KG1 (cell line): ENCODE results near the gene TTC28.
A peak's percentile ranks its signal among the peaks of the same experiment; 100 is the strongest.
"Not testable (repeated sequence)": the region's sequence is repeated elsewhere in the genome, so short reads cannot be mapped to it uniquely, and the experiment has no call there.

Source experiments
- DNase-seq: peaks from one replicate; lab custom pipeline; 2025; lab: John Stamatoyannopoulos, UW

Gene TTC28

DNA sequence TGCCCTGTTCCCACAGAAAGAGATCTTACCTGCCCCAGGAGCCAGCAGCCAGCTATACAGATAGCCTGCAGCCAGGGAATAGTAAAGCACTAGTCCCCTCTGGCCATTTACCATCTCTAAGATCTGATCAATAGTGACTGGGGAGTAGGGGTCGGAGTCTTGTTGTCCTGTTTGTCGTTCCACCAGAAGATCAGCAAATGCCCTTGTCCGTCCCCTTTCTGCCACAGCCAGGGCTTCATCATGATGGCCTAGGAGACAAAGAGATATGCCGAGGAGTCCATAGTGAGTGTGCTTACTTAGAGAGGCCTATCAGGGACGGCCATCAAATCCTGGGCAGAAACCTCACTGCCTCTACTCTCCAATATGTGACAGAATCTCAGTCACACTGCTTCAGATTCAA, 583.5 kb downstream of the TTC28 start:
- DNase-seq, result no peak

DNA sequence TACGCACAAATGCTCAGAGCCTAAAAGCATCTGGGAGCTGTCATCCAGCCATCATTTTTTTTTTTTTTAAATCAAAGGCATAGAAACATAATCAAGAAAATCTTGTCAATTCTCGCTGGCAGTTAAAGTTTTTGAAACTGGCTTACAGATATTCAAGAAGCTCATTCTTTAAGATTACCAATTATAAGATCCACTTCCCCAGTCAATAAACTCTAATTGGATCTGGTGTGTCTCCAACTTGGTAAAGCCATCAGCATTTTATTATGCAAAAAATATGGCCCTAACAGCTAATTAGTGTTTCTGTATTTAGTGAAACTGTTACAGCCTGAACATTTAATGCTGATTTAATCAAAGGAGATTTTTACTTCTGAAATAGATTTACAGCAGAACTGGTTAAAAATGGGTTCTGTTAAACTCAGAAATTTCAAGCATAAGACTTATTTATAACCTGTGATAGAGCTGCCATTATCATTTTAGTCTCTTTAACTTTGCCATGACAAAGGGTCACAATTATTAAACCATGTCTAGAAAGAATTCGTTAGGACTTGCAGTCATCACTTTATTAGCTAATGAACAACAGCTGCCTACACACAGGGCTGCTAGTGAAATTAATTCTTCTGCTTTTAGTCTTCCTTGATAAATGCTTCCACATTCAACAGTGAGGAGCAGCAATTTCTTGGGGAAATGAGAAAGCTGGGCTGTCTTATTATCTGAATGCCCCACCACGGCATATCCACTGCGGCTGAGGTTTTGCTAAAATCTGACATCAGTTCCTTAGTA, 584.1 kb downstream of the TTC28 start:
- DNase-seq, result no peak

DNA sequence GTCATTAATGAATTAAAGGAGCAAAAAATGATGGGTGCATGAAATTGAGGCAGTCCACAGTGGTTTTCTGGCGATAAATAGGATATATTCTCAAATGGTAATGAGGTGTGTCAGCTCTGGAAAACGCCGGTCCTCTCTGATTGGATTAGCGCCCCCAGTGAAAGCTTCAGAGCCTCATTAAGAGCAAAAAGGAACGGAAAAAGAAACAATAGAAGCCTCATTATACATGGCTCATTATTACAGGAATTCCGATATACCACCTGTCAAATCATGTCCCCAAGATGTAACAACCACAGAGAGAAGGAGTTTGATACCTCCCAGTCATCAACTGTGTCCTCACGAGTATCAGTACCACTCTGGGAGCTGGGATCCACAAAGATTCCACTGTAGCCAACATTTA, 584.9 kb downstream of the TTC28 start:
- no peak for DNase-seq

DNA sequence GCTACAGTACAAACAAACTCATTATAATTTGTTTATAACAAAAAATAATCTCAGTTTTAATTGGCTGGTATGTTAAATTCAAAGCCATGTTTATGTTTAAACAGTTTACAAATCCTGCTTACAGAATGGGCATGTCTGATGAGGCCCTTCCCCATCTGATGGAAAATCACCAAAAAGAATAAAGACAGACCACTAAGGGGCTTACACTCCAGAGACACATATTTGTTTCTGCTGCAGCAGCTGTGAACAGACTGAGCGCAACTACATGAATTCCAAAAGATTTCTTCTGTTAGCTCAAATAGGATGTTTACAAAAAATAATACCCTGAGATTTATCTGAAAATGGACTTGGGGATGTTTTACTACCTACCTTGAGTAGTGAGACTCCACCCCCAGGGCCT, 585.9 kb downstream of the TTC28 start:
- no peak for DNase-seq

DNA sequence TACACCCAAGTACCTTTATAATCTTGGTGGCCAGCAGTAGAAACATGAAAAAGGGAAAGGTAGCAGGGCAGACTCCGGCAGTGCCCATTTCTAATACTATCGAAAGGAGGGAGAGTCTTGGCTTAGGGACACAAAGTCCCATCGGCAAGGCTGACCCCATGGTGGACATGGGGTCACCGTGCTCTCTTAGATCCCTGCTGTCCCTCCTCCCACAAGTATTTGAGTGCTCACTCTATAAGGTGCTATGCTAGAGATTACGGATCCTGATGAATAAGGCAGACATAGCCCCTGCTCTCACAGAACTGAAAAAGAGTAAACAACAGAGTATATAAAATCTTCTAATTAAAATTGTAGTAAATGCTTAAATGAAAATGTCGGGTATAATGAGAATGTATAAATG, 588.2 kb downstream of the TTC28 start:
- no peak for DNase-seq

DNA sequence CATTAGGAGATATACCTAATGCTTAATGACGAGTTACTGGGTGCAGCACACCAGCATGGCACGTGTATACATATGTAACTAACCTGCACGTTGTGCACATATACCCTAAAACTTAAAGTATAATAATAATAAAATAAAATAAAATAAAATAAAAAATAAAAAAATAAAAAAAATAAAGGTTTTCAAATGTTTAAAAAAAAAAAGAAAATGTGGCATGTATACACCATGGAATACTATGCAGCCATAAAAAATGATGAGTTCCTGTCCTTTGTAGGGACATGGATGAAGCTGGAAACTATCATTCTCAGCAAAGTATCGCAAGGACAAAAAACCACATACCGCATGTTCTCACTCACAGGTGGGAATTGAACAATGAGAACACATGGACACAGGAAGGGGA, 590.1 kb downstream of the TTC28 start:
- not testable (repeated sequence) for DNase-seq

DNA sequence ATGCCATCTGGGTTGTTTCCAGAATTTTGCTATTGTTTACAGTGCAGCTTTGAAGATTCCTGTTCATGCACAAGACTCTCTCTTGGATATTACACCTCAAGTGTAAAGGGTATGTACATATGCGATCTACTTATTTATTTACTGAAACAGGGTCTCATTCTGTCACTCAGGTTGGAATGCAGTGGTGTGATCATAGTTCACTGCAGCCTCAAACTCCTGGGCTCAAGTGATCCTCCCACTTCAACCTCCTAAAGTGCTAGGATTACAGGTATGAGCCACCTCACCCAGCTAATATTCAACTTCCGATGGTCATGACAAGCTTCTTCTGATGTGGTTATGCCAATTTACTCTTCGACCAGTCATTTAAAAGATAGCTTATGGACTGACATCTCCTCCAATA, 602.5 kb downstream of the TTC28 start:
- no peak for DNase-seq

DNA sequence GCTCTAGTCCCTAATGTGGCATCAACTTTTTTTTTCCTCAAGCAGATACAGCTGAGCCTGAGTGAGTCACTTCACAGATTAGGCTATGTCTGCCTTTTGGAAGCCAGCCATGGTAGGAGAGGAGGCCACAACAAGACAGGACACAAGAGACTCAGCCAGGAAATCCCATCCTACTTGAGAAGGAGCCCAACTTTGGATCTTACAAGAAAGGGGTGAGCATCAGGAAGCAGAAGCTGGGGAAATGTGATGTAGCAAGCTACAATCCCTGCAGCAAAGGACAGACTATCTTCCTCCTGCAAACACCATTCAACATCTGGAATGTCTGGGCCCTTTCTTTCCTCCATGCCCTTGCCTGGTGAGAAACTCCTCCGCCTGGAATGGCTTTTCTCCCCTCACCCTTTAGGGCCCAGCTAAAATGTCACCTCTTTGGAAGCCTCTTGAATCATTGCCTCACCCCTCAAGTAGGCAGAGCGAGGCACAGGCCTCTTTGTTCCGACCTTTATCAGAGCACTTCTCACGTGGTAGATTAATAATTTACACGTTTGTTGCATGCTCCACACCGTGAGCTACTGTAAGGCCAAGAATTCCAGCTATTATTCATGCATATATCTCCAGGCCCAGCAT, 604.2 kb downstream of the TTC28 start:
- no peak for DNase-seq

DNA sequence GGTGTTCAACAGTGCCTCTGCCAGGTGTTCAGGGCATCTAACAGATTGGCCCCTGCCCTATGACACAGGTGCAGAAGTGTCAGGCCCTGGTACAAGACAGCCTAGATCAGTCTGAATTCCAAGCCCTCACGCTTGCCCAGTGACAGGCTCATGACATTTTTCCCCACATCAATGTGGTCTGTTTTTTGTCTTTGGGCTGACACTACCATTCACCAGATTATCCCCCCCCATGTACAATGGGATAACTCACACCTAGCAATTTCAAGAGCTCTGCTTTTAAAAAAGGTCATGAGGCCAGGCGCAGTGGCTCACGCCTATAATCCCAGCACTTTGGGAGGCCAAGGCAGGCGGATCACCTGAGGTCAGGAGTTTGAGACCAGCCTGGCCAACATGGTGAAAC, 605.1 kb downstream of the TTC28 start:
- DNase-seq, result no peak

DNA sequence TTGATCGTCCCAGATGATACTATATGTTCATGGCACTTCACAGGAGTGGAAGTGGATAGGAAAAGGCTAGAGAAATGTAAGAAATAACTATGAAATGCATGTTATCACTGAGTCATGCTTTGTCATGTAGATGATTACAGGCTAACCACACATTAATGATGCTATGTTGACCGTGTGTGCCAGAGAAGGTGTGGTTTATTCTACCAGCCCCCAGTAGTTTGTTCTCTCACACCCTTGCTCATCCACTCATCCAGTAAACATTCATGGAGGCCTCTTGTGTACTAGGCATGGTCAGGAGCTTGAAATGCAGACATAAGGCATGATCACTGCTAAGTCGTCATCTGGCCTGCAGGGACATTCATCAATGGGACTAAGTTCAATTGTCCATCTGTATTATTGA, 607.6 kb downstream of the TTC28 start:
- DNase-seq, result no peak

DNA sequence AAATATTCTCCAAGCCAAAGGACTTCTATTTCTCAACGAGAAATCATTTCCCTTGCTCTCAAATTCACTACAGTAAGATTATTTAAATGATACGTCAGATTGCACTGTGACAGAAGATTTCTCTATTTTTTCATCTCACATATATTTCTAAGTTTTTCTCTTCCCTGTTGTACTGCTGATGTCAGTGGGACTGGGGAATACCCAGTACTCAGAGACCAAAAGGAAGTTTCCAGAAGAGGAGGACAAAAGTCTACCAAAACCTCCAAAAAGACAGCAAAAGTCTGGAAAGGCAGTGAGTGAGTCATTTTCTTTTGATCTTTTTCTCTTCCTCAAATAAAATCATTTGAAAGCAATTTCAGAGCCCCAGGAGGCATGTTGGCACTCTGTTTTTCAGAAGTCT, 610.8 kb downstream of the TTC28 start:
- DNase-seq, result no peak

DNA sequence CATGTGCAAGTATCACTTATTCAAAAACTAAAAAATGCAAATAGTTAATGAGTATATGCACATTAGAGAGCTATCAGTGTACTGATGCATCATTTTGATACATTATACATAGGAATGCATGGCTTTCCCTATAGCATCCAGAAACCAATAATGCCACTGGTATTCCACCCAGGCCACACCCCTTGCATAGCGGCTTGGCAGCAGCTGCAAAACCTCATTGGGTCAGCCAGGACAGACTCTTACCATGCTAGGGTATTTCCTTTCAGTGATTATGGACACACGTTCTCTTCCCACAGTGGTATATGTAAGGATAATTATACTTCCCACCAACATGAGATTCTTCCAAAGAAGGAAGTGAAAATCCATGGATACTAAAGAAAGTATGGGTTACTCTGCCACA, 614.7 kb downstream of the TTC28 start:
- no peak for DNase-seq

DNA sequence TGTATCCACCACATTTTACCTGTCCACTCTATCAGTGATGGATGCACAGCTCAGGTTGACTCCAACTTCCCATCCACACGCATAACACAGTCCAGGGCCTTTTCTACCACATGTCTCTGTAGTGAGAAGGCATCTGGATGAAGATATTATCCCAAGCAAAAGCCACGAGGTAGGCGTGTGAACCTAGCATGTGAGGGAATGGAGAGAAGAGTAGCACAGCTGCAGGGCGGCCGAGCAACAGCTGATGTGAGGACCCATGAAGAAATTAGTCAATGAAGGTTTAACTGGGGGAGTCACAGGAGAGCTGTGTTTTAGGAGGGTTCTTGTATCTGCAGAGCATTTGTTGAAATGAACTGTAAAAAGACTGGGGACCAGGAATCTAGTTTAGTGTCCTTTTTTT, 616.0 kb downstream of the TTC28 start:
- DNase-seq, result no peak

DNA sequence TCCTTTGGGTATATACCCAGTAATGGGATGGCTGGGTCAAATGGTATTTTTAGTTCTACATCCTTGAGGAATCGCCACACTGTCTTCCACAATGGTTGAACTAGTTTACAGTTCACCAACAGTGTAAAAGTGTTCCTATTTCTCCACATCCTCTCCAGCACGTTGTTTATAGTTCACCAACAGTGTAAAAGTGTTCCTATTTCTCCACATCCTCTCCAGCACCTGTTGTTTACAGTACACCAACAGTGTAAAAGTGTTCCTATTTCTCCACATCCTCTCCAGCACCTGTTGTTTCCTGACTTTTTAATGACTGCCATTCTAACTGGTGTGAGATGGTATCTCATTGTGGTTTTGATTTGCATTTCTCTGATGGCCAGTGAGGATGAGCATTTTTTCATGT, 619.0 kb downstream of the TTC28 start:
- not testable (repeated sequence) for DNase-seq

DNA sequence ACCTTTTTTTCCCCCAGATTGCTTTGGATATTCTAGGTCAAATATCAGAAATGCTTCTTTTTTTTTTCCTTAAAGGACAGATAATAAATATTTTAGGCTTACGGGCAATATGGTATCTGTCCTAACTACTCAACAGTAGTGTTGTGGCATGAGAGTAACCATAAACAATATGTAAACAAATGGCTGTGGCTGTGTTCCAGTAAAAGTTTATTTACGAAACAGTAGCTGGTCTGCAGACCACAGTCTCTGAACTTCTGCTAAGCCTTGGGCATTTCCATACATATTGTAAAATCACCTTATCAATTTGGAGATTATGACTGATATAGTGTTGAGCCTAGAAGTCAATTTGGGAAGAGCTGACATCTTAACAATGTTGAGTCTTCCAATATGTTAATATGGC, 621.6 kb downstream of the TTC28 start:
- no peak for DNase-seq

DNA sequence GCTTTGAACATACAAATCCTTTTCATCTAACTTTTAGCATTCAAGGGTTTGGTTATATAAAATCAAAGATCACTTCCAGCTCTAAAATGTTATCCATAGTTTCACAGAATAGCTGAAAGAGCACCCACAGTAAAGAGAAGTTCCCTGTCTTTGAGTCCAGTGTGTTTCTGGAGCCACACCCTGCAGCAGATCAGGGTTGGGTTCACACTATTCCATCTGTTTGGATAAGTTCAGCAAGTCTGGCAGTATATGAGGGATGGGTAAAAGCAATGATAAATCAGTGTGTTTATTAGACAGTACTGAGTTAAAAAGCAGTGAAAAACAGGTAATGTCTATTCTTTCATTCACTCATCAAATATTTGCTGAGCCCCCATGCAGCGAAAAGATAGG, 624.8 kb downstream of the TTC28 start:
- DNase-seq, result no peak

DNA sequence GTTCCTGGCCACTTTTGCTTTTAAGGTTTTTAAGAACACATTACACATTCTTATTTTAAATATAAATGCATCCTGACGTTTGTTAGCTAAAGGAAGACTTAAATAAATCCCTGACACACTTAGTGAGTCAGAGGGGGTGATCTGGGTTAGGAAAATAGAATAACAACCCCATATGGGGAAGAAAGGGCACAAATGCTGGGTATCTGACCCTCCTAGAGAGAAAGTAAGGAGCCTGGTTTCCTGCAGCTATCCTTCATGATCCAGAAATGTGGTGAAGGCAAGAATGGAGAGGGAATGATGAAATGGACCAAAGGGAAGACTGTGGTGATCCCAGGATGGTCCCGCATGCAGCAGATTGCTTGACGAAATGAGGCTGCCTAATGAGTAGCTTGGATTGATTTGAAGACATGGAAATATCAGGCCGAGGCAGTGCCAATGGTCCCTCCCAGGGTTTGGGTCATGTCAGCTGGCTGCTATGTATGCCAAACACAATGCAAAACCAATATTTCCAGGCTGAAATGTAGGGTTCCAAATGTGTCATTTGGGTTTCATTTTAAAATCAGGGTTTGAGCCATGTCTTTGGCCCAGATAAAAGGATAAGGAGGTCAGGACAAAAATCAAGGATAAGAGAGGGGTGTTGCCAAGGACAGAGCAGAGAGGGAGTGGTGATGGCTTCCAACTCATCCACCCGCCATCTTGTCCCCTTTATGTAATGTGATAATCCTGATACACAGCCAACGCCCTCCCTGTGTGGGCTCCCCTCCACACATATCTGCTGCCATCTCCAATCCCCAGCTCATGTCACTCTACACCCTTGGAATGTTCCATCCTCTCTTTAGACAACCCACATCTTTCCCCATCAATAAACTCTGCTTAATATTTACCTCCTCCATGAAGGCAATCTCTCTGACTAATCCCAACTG, 625.5 kb downstream of the TTC28 start:
- DNase-seq, result no peak

DNA sequence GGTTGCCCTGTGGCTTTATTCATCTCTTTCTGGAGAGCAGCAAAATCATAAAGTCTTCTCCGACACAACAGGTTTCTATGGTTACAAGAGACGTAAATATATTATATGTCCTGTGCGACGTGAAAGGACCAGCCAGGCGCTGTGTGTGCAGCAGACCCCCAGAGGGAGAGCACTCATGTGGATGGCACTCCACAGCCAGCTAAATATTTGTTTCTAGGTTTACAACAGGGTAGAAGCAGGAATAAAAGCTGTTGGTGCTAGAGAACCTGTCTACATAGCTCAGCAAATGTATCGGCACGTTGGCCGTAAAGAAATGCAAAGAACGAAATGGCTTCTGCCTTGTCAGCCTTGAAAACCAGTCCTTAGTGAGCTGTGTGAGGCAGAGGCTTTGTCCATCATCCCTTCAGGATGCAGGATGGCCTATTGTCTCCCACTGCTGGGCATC, 626.8 kb downstream of the TTC28 start:
- DNase-seq, result no peak

DNA sequence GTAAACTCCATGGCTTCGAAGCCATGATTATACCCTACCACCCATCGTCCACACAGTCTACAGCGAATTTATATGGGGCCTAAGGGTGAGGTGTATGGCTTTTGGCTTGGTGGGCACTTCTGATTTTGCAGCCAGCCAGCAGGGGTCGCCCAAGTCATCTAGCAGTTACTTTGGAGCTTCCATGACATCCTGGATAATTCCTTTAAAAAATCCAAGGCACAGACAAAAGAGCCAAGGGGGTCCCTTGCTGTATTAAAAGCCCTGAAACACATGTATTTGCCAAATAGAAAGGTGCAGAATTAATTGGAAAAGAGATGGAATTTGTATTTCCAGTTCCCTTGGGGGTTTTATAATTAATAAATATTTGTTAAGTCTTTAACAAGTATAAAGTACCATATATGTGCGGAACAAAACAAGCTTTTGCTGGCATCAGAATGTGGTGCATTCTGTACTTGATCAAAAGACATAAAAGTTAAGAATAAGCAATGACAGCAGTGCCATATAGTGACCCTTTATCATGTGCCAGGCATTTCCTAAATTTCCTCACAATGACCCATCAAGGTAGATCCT, 627.8 kb downstream of the TTC28 start:
- peak; percentile 12 for DNase-seq

DNA sequence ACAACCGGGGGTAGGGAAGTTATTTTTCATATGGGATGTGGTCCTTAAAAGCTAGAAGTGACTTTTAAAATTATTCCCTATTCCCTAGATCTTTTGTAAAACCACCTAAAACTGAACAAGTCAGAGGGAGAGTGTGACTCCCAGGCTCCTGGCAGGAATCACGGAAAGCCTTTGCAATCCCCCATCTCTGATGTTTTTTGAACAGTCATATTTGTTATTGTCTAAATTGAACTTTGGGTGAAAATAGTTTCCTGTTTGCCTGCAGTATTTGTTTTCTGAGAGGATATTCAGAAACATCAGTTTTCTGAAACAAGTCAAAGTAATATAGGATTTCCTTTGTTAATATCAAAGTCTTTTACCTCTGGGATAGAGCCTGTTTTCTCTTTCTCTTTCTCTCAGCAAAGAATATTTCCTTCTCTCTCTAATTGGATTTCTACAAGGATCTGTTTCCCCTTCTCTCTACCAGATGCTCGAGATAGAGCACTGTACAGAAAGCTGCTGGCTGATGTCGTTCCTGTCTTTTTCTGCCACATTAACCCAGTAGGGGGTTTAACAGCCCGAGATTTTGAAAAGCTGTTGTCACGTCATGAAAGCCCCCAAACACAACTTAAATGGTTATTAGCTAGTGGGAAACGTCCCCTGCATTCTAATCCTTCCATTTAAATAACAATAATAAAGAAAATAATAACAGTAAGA, 628.4 kb downstream of the TTC28 start:
- no peak for DNase-seq

DNA sequence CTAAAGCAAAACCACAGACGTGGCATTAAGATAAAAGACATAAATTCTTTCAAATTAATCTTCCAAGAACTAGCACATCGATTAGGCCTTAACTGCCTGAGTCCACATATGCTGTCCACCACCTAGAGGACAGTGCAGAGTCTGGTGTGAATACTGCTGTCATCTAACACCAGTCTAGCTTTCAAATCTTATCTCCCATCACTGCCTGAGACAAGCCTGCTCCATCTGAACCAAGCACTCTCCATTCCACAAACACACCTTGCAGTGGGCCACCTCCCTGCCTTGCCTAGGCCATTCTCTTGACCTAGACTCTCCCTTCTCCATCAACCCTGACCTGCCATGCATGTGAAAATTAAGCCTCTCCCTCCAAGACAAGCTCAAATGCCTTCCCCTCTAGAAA, 631.1 kb downstream of the TTC28 start:
- no peak for DNase-seq

DNA sequence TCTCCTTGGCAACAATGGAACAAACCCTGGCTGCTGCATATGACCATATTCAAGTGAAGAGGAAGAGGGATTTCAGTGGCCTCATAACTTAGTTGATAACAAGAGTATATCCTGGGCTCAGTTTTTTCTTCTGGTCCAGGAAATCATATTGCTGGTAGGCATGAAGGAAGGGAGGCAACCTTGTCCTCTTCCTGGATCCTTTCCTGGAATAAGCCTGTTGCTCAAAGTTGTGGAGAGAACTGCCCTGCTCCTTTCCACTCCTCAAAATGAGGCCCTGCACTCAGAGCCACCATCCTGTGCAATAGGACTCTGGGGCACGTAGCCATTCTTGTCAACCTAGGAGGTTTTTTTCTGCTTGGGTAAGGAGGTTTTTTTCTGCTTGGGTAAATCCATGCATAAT, 631.9 kb downstream of the TTC28 start:
- DNase-seq, result no peak
